GM12891 (cell line): ENCODE measurements around the gene CPSF4L.

ENCODE experiments used
- POLR2A ChIP-seq: IDR thresholded peaks from 2 replicates; pipeline ENCODE4 v1.6.1; 2011; ENCODE audit warnings: low read depth, low read length, control low read depth
- TAF1 ChIP-seq: IDR thresholded peaks from 2 replicates; pipeline ENCODE4 v1.6.1; 2011; ENCODE audit warnings: low read depth, low read length, control low read depth

GRCh38 chr17:73262676-73263642 is 1.3 kb upstream of the CPSF4L start:
- TF ChIP-seq POLR2A (no peak), TAF1 (no peak)
